ENCODE results near the gene PRKG1.

DNA sequence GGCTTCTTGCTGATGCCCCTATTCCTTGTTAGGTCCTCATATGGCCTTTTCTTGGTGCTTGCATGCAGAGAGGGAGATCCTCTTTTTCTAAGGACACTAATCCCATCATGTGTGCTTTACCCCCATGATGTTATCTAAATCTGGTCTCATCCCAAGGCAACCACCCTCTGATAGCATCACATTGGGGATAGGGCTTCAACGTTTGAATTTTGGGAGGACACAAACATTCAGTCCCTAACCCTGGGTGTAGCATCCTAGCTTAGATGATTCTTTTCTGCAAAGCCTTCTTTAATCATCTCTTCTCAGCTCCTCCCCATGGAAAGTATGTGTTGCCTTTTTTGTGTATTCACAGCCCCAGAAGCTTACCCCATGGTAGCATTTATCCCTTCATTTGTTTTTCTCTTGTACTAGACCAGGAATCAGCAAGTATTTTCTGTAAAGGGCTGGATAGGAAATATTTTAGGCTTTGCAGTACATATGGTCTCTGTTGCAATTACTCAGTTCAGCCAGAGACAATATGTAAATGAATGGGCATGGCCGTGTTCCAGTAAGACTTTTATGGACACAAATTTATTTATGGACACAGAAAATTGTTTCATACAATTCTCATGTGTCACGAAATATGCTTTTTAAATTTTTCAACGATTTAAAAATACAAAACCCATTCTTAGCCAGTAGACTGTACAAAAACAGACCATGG is 726.6 kb downstream of the PRKG1 start:
- TF ChIP-seq, protein P1, sequence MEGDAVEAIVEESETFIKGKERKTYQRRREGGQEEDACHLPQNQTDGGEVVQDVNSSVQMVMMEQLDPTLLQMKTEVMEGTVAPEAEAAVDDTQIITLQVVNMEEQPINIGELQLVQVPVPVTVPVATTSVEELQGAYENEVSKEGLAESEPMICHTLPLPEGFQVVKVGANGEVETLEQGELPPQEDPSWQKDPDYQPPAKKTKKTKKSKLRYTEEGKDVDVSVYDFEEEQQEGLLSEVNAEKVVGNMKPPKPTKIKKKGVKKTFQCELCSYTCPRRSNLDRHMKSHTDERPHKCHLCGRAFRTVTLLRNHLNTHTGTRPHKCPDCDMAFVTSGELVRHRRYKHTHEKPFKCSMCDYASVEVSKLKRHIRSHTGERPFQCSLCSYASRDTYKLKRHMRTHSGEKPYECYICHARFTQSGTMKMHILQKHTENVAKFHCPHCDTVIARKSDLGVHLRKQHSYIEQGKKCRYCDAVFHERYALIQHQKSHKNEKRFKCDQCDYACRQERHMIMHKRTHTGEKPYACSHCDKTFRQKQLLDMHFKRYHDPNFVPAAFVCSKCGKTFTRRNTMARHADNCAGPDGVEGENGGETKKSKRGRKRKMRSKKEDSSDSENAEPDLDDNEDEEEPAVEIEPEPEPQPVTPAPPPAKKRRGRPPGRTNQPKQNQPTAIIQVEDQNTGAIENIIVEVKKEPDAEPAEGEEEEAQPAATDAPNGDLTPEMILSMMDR (IDR thresholded peaks at IDR 0.05) = no peak
- no peak for TF ChIP-seq POLR2A (IDR thresholded peaks at IDR 0.05)
